K562 (cell line): ENCODE data around the gene VIM. TPM values are rescaled to one million over a fixed set of nuclear protein-coding genes. Genes with fewer than 3 reads are reported as not detected.

Source experiments
- CHD7 ChIP-seq: fragments of 200-600 bp; sonication (generic); IDR thresholded peaks from one replicate; pipeline ENCODE4 v1.6.1; 2012; ENCODE audit warnings: mild to moderate bottlenecking, low read depth, low read length, inconsistent platforms
- FOXP4 ChIP-seq: sonication (generic); formaldehyde crosslinking; IDR thresholded peaks from 2 replicates; pipeline ENCODE4 v1.8.0; 2022; ENCODE audit warnings: mild to moderate bottlenecking, missing genetic modification reagents, borderline replicate concordance
- KLF1 ChIP-seq: fragments of 450-650 bp; IDR thresholded peaks from 2 replicates; pipeline ENCODE4 v1.6.1; 2016; ENCODE audit warnings: missing genetic modification characterization, missing compliant biosample characterization
- SAP30 ChIP-seq: fragments of 200-600 bp; sonication (generic); IDR thresholded peaks from 2 replicates; pipeline ENCODE4 v1.6.1; 2012; ENCODE audit warnings: borderline replicate concordance, low read depth, mild to moderate bottlenecking, moderate library complexity, low read length, control low read depth, inconsistent platforms; ENCODE audit not compliant: insufficient read depth, poor library complexity, severe bottlenecking
- STAG1 ChIP-seq: sonication (generic); formaldehyde crosslinking; IDR thresholded peaks from 2 replicates; pipeline ENCODE4 v1.5.0; 2020; ENCODE audit warnings: missing genetic modification reagents, borderline replicate concordance
- WHSC1 ChIP-seq: IDR thresholded peaks from one replicate; pipeline ENCODE4 v1.6.1; 2012; ENCODE audit warnings: low read length, control low read depth, inconsistent platforms
- ZNF740 ChIP-seq, 3 experiments: fragments of 200-800 bp in 1 of 3; sonication (Bioruptor generic) in 1 of 3; sonication (generic) in 1 of 3; formaldehyde crosslinking in 1 of 3; IDR thresholded peaks; 2 replicates each; pipeline versions ENCODE4 v1.6.1 to v1.8.0; 2016 to 2022; ENCODE audit warnings: mild to moderate bottlenecking in 2 of 3, missing compliant biosample characterization in 2 of 3, missing genetic modification characterization in 2 of 3, missing genetic modification reagents in 1 of 3
- ZSCAN29 ChIP-seq: fragments of 450-650 bp; IDR thresholded peaks from 2 replicates; pipeline ENCODE4 v1.6.1; 2017
- polyA plus RNA-seq, 8 experiments: library from polyadenylated mRNA; depleted of rRNA in 4 of 8; stranded (reverse) in 5 of 8; unstranded in 3 of 8; fragments of >200 nt; fragmentation: Nextera tagmentation in 2 of 8; fragmentation: Illumina TruSeq in 1 of 8; extraction: Ambion mirVana in 2 of 8; extraction: Trizol in 1 of 8; gene quantifications; 2 replicates each; pipeline versions ENCODE4 v1.2.1 to v1.2.3, GENCODE V29; 2011 to 2014; ENCODE audit warnings: inconsistent platforms in 1 of 8, missing spikeins in 1 of 8
- total RNA-seq, 7 experiments: library from RNA; depleted of rRNA in 6 of 7; stranded (reverse); fragments of >200 nt in 6 of 7; fragmentation: Illumina TruSeq in 2 of 7; extraction: Trizol in 2 of 7; gene quantifications; 2 replicates each; pipeline versions ENCODE4 v1.2.1 to v1.2.3, GENCODE V29; 2011 to 2021; ENCODE audit warnings: low replicate concordance in 1 of 7

VIM gene
- total and polyA plus RNA-seq, 9 of the 15 experiments (the other 6 are each of a cell fraction or from before 2014, with no cell fraction given) = 86.0 to 621 (median 383) TPM

GRCh38 chr10:17229016-17229716 lies 1.1 kb downstream of the VIM start (continued):
- TF ChIP-seq ZNF740 (CRISPR knock-in tag; IDR thresholded peaks at IDR 0.05) (no peak; the same call in 1 of the 2 replicates), ZNF740 (tag; IDR thresholded peaks at IDR 0.05) (peak in 1 of 2 experiments; percentile 52; a peak in 1 of 4 replicates), KLF1 (tag) (no peak), CHD7 (no peak), WHSC1 (no peak), STAG1 (peak; percentile 21), SAP30 (peak; percentile 54), FOXP4 (CRISPR knock-in tag) (no peak; the same call in 1 of the 2 replicates), ZSCAN29 (no peak)
